ENCODE measurements around the gene GALM. TPM values are rescaled to one million over a fixed set of nuclear protein-coding genes. Genes with fewer than 3 reads are reported as not detected.

The GALM gene
- total and polyA plus RNA-seq, 2 of the 13 experiments (the other 11 are each of a cell fraction or from before 2014, with no cell fraction given) = 65.5 to 90.0 TPM

DNA sequence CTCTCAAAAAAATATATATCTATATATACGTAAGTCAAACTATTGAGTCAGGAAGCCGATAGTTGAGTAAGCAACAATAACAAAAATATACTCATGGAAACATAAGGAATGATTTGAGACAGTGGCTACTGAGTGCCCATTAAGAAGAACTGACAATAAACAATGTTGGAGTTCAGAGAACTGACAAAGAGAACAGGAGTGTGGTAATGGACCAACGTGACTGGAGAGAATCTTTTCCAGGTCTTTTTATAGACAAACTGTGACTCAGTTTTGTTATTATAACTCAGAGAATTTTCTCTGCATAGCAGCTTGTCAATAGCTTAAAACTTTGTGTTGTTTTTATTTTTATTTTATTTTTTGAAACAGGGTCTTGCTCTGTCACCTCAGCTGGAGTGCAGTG is 4.6 kb upstream of the GALM start (continued):
- no peak for TF ChIP-seq KAT7 (CRISPR knock-in tag; IDR thresholded peaks at IDR 0.05; ENCODE audit: borderline replicate concordance)
- TF ChIP-seq RBFOX2 (IDR thresholded peaks at IDR 0.05; ENCODE audit: low read depth, low read length) = no peak

DNA sequence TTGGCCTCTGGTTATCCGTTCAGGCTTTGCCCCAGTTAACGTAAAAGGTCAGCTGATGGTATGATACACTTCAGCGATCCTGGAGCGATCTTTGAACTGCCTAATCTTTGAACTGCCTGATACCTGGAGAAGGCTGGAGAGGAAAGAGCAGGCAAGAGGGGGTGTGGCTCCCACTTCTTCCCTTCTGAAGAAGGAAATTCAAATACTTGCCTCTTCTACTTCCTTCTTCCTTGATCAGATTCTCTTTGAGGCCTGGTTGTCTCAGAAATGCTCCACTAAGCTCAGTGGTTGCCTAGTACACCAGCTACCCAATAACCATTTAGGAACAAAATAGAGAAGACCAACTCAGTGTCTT is 619 bp downstream of the GALM start:
- CTCF ChIA-PET (ENCODE audit: low intra/inter-chr PET ratio, low total read pairs) = interaction anchor here (2.5 kb wide), 1 partner anchor 63 kb away, joined by 9 read pairs; the partner anchor contains the start of gene HNRNPLL
- peak; percentile 58 for FAIRE-seq
- TF ChIP-seq EP300 (IDR thresholded peaks at IDR 0.05; ENCODE audit: low read depth in 2 of 2, low read length in 2 of 2) (0 out of 4 replicates have a peak, but pooled peaks of 1 of the 2 experiments have one; percentile 14), EP300 (CRISPR knock-in tag; IDR thresholded peaks at IDR 0.05; ENCODE audit: borderline replicate concordance) (no peak), SIN3A (IDR thresholded peaks at IDR 0.05; ENCODE audit: borderline replicate concordance, low read depth, low read length) (0 out of 2 replicates have a peak, but pooled peaks have one; percentile 53), CC2D1A (CRISPR knock-in tag; IDR thresholded peaks at IDR 0.05) (0 out of 2 replicates have a peak, but pooled peaks have one; percentile 38), ZNF343 (CRISPR knock-in tag; IDR thresholded peaks at IDR 0.05) (no peak), SMARCC2 (IDR thresholded peaks at IDR 0.05) (no peak), NCOR1 (IDR thresholded peaks at IDR 0.05; ENCODE audit: borderline replicate concordance, low read length) (peak; percentile 87), ZSCAN21 (CRISPR knock-in tag; IDR thresholded peaks at IDR 0.05; ENCODE audit: borderline replicate concordance) (0 out of 2 replicates have a peak, but pooled peaks have one; percentile 0), BCL6 (CRISPR knock-in tag; IDR thresholded peaks at IDR 0.05) (peak; percentile 38), GFI1 (CRISPR knock-in tag; IDR thresholded peaks at IDR 0.05; ENCODE audit: borderline replicate concordance) (0 out of 2 replicates have a peak, but pooled peaks have one; percentile 13)
- TF ChIP-seq, protein P1, sequence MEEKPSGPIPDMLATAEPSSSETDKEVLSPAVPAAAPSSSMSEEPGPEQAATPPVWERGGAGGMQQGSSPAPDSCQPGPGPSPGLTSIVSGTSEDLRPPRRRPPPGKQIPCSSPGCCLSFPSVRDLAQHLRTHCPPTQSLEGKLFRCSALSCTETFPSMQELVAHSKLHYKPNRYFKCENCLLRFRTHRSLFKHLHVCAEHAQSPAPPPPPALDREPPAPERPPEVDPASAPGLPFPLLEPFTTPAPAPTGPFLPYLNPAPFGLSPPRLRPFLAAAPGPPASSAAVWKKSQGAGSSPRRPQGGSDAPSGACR (CRISPR knock-in tag; IDR thresholded peaks at IDR 0.05) = 0 out of 2 replicates have a peak, but pooled peaks have one; percentile 17
- TF ChIP-seq, protein P2, sequence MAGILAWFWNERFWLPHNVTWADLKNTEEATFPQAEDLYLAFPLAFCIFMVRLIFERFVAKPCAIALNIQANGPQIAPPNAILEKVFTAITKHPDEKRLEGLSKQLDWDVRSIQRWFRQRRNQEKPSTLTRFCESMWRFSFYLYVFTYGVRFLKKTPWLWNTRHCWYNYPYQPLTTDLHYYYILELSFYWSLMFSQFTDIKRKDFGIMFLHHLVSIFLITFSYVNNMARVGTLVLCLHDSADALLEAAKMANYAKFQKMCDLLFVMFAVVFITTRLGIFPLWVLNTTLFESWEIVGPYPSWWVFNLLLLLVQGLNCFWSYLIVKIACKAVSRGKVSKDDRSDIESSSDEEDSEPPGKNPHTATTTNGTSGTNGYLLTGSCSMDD (CRISPR knock-in tag; IDR thresholded peaks at IDR 0.05) = no peak

More for the DNA sequence above, 619 bp downstream of the GALM start:
- TSS peak; percentile 66 for BruUV-seq (replicated peaks)
- Histone ChIP-seq H3K36me3 (replicated peaks in 1 of 2; ENCODE audit: control insufficient read depth in 1 of 2, insufficient read depth in 2 of 2, low read length in 2 of 2) (no peaks in the 10 kb centered on the region), H3K27me3 (ENCODE audit: control insufficient read depth in 1 of 2, insufficient read depth in 2 of 2, low read length in 2 of 2) (no peaks in the 10 kb centered on the region; a peak in 1 of 5 replicates), H3K4me3 (replicated peaks in 1 of 3; ENCODE audit: insufficient read depth in 1 of 3, low read depth in 2 of 3, low read length in 3 of 3) (peak overlapping the region; percentile 70 to 90 (median 85)), H3K9ac (ENCODE audit: insufficient read depth, low read depth, low read length) (peak overlapping the region; percentile 77), H3K27ac (ENCODE audit: extremely low read length, insufficient read depth, low read length) (peak overlapping the region; percentile 88), H3K4me1 (ENCODE audit: insufficient read depth, low read length) (peaks cover 54% of the 10 kb centered on the region), H4K20me1 (ENCODE audit: insufficient read depth, low read length) (no peaks in the 10 kb centered on the region; the same call in 1 of the 2 replicates), H3K9me3 (ENCODE audit: low read length) (no peaks in the 10 kb centered on the region), H2AFZ (ENCODE audit: low read length) (no peak overlapping the region), H3K4me2 (ENCODE audit: low read depth, low read length) (peak overlapping the region; percentile 99), H3K79me2 (ENCODE audit: insufficient read depth, low read length) (peaks cover 53% of the 10 kb centered on the region)
- POLR2A ChIA-PET = interaction anchor here (0.8 to 4.0 kb wide), 17 partner anchors 10 to 85 kb away, joined by 3 to 48 read pairs (median 10); partner anchors contain the start of genes HNRNPLL and SRSF7
- WGBS (ENCODE audit: low lambda C conversion rate) = 4% methylated on average over 4 of the region's 4 CpGs
- in situ Hi-C loops (cut with HindIII; ENCODE audit: extremely low pct_ligation_motif_present, low pct_unique_long_range_greater_than_20kb) (loop anchor here (5.0 kb wide), 1 partner anchor 64 kb away; the partner anchor contains the start of gene HNRNPLL), intact Hi-C loops (cut with micrococcal nuclease; ENCODE audit: unreplicated experiment) (loop anchor here (1.0 to 2.0 kb wide), 2 partner anchors 40 to 63 kb away; no protein-coding TSS in a partner anchor)
- DNase-seq (ENCODE audit: low spot score) (peak; percentile 66), ATAC-seq (peak; percentile 10; the same call in 2 of the 3 replicates)

Data from HepG2 (cell line).